HG03139 (cell line): ENCODE data around the gene NRROS.
"Not testable (repeated sequence)": the region's sequence is repeated elsewhere in the genome, so short reads cannot be mapped to it uniquely, and the experiment has no call there.

Experiments used
- ATAC-seq: cut with Tn5 transposase; IDR thresholded peaks from one replicate; pipeline ENCODE4 v1.9.1; 2021; ENCODE audit not compliant: unreplicated experiment

Gene NRROS

GRCh38 chr3:196639483-196640296, at the start of gene NRROS:
Gene NRROS, plus strand, starts transcription at chr3:196639694. Its CDS starts 14,846 bp downstream, at chr3:196654540.
- peak; percentile 39 for ATAC-seq

- no peak for ATAC-seq
Observed at GRCh38 chr3:196590279-196590678, 49.2 kb upstream of the NRROS start.

GRCh38 chr3:196596355-196596754, 43.1 kb upstream of the NRROS start:
- no peak for ATAC-seq

- not testable (repeated sequence) for ATAC-seq
Observed at GRCh38 chr3:196597971-196598733, 41.3 kb upstream of the NRROS start.

- ATAC-seq = no peak
Observed at GRCh38 chr3:196599734-196600128, 39.8 kb upstream of the NRROS start.

GRCh38 chr3:196600359-196600758, 39.1 kb upstream of the NRROS start:
- no peak for ATAC-seq

- no peak for ATAC-seq
Observed at GRCh38 chr3:196602673-196603072, 36.8 kb upstream of the NRROS start.

- ATAC-seq = no peak
Observed at GRCh38 chr3:196603683-196604082, 35.8 kb upstream of the NRROS start.

GRCh38 chr3:196604548-196604947, 34.9 kb upstream of the NRROS start:
- ATAC-seq = no peak

- no peak for ATAC-seq
Observed at GRCh38 chr3:196608693-196609092, 30.8 kb upstream of the NRROS start.

- peak; percentile 69 for ATAC-seq
Observed at GRCh38 chr3:196609343-196609775, 30.1 kb upstream of the NRROS start.

GRCh38 chr3:196609805-196610515, 29.5 kb upstream of the NRROS start:
- ATAC-seq = no peak

- ATAC-seq = no peak
Observed at GRCh38 chr3:196611761-196612483, 27.6 kb upstream of the NRROS start.

GRCh38 chr3:196615234-196615633, 24.3 kb upstream of the NRROS start:
- not testable (repeated sequence) for ATAC-seq

- no peak for ATAC-seq
Observed at GRCh38 chr3:196617256-196617655, 22.2 kb upstream of the NRROS start.

- ATAC-seq = no peak
Observed at GRCh38 chr3:196619223-196619622, 20.3 kb upstream of the NRROS start.

GRCh38 chr3:196619627-196620026, 19.9 kb upstream of the NRROS start:
- not testable (repeated sequence) for ATAC-seq

GRCh38 chr3:196620161-196620604, 19.3 kb upstream of the NRROS start:
- peak; percentile 57 for ATAC-seq

- no peak for ATAC-seq
Observed at GRCh38 chr3:196620684-196621083, 18.8 kb upstream of the NRROS start.

GRCh38 chr3:196621611-196622010, 17.9 kb upstream of the NRROS start:
- no peak for ATAC-seq
